HEK293T (cell line): ENCODE measurements around the gene ADAMTS3.

Experiments
- CTCF ChIA-PET: fragments of 350-600 bp; formaldehyde crosslinking; extraction: SDS; loops from one replicate; lab custom pipeline; 2021; ENCODE audit warnings: antibody characterized with exemption, inconsistent platforms; lab: Yijun Ruan, JAX
- POLR2A ChIA-PET: fragments of 350-600 bp; formaldehyde crosslinking; extraction: SDS; loops from one replicate; lab custom pipeline; 2020; ENCODE audit warnings: antibody characterized with exemption, inconsistent platforms; lab: Yijun Ruan, JAX
- DNase-seq: peaks from one replicate; pipeline ENCODE4 v3.0.0; 2012; ENCODE audit warnings: mixed read lengths; ENCODE audit errors: extremely low spot score
- ARNT ChIP-seq: fragments of 450-650 bp; IDR thresholded peaks from 2 replicates; pipeline ENCODE4 v1.6.1; 2017; ENCODE audit warnings: mild to moderate bottlenecking
- BHLHE40 ChIP-seq: fragments of 450-650 bp; IDR thresholded peaks from 2 replicates; pipeline ENCODE4 v1.6.1; 2016; ENCODE audit warnings: mild to moderate bottlenecking, moderate library complexity, borderline replicate concordance
- CTBP1 ChIP-seq: fragments of 450-650 bp; IDR thresholded peaks from 2 replicates; pipeline ENCODE4 v1.6.1; 2016; ENCODE audit warnings: borderline replicate concordance
- ELF4 ChIP-seq: fragments of 450-650 bp; IDR thresholded peaks from 2 replicates; pipeline ENCODE4 v1.6.1; 2017; ENCODE audit warnings: antibody characterized with exemption
- FOXA1 ChIP-seq: fragments of 450-650 bp; IDR thresholded peaks from 2 replicates; pipeline ENCODE4 v1.6.1; 2016; ENCODE audit warnings: mild to moderate bottlenecking
- FOXK2 ChIP-seq: fragments of 450-650 bp; IDR thresholded peaks from 2 replicates; pipeline ENCODE4 v1.6.1; 2016; ENCODE audit warnings: mild to moderate bottlenecking
- FOXM1 ChIP-seq: fragments of 450-650 bp; IDR thresholded peaks from 2 replicates; pipeline ENCODE4 v1.6.1; 2017; ENCODE audit warnings: mild to moderate bottlenecking, borderline replicate concordance
- HDGF ChIP-seq: fragments of 450-650 bp; IDR thresholded peaks from 2 replicates; pipeline ENCODE4 v1.6.1; 2017; ENCODE audit warnings: antibody characterized with exemption, borderline replicate concordance
- L3MBTL2 ChIP-seq: fragments of 450-650 bp; conservative IDR thresholded peaks from 2 replicates; pipeline ENCODE4 v1.6.1; 2016; ENCODE audit warnings: mild to moderate bottlenecking
- LEF1 ChIP-seq: fragments of 450-650 bp; IDR thresholded peaks from 2 replicates; pipeline ENCODE4 v1.6.1; 2017; ENCODE audit warnings: mild to moderate bottlenecking, borderline replicate concordance
- NFRKB ChIP-seq: fragments of 450-650 bp; IDR thresholded peaks from 2 replicates; pipeline ENCODE4 v1.6.1; 2016; ENCODE audit warnings: mild to moderate bottlenecking, moderate library complexity
- PKNOX1 ChIP-seq: fragments of 450-650 bp; IDR thresholded peaks from 2 replicates; pipeline ENCODE4 v1.6.1; 2016
- SP1 ChIP-seq: fragments of 450-650 bp; IDR thresholded peaks from 2 replicates; pipeline ENCODE4 v1.6.1; 2017
- SUZ12 ChIP-seq: fragments of 450-650 bp; IDR thresholded peaks from 2 replicates; pipeline ENCODE4 v1.6.1; 2016; ENCODE audit warnings: mild to moderate bottlenecking
- TARDBP ChIP-seq: fragments of 450-650 bp; IDR thresholded peaks from 2 replicates; pipeline ENCODE4 v1.6.1; 2016
- ZNF384 ChIP-seq: fragments of 450-650 bp; IDR thresholded peaks from 2 replicates; pipeline ENCODE4 v1.6.1; 2016

Gene ADAMTS3

DNA sequence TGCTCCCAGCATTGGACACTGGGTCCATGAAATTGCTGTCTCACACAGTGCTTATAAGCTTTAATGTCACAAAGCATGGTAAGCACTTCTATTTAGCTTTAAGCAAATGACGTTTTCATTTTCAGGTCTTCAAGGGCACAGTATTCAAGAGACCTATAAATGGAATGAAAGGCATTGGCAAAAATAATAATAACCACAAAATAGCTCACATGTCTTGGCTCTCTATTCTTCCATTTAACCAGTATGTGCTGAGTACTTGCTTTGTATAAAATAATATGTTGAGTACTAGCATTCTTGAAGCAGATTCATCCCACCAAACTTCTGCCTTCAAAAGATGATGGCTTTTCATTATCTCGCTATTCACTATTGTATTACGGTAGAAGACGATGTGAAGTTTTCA, 203.0 kb downstream of the ADAMTS3 start:
- no peak for TF ChIP-seq ELF4
- no peak for TF ChIP-seq CTBP1
- ChIA-PET POLR2A (no interaction called here), CTCF (no interaction called here)
- no peak for DNase-seq

DNA sequence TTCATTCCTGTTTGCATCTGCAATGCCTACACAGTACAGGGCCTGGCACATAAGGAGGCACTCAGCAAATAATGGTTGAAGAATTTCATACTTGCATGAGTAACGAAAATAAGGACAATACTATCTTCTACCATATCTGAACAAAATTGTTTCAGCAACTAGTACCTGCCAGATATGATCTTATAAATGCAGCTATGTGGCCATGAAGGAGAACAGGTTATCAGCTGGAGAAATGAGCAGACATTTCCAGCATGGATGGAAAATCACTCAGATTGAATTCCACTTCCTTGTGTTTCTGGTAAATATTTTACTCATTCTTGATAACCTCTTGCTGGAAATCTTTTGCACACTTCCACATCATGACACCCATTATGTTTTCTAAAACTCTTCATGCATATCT, 204.0 kb downstream of the ADAMTS3 start:
- DNase-seq, result no peak
- no peak for TF ChIP-seq PKNOX1
- TF ChIP-seq SP1, result no peak
- no peak for TF ChIP-seq TARDBP
- no peak for TF ChIP-seq BHLHE40
- TF ChIP-seq FOXA1, result no peak
- no peak for TF ChIP-seq FOXM1
- TF ChIP-seq ZNF384, result no peak
- TF ChIP-seq LEF1, result no peak
- no peak for TF ChIP-seq NFRKB
- no peak for TF ChIP-seq HDGF
- TF ChIP-seq L3MBTL2, result no peak
- TF ChIP-seq FOXK2, result no peak
- TF ChIP-seq ELF4, result no peak
- no peak for TF ChIP-seq ARNT
- no peak for TF ChIP-seq SUZ12
- no peak for TF ChIP-seq CTBP1
- ChIA-PET POLR2A (no interaction called here), CTCF (no interaction called here)

GRCh38 chr4:72360075-72360474, 208.9 kb downstream of the ADAMTS3 start:
- TF ChIP-seq FOXM1 (no peak), SP1 (no peak), ELF4 (no peak), FOXA1 (no peak), SUZ12 (no peak), BHLHE40 (no peak), PKNOX1 (no peak), L3MBTL2 (no peak), NFRKB (no peak), ARNT (no peak), TARDBP (no peak), FOXK2 (no peak), HDGF (no peak), LEF1 (no peak), CTBP1 (no peak)
- no peak for DNase-seq
- ChIA-PET POLR2A (no interaction called here), CTCF (no interaction called here)

GRCh38 chr4:72358483-72358882, 210.5 kb downstream of the ADAMTS3 start:
- ChIA-PET CTCF (no interaction called here), POLR2A (no interaction called here)
- TF ChIP-seq LEF1 (no peak), SP1 (no peak), ZNF384 (no peak), SUZ12 (no peak), ELF4 (no peak), FOXK2 (no peak), BHLHE40 (no peak), PKNOX1 (no peak), HDGF (no peak), NFRKB (no peak), ARNT (no peak), L3MBTL2 (no peak), FOXA1 (no peak), TARDBP (no peak), FOXM1 (no peak), CTBP1 (no peak)
- no peak for DNase-seq

DNA sequence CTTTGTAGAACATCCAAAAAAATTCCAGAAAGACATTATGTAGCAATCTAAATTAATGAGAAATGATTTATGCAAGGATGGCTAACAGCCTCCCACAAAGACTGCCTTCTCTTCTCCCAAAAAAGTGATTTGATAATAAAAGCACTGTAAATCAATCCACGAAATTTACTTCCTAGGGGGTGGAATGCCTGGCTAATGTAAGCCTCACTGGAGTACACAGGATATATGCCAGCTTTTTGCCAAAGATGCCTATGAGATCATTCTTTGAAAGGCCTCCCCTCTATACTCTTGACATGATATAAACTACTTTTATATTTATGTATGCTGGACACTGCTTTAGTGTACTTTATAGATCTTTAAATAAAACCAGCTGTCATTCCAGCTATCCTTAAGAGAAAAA, 211.1 kb downstream of the ADAMTS3 start:
- ChIA-PET CTCF (no interaction called here), POLR2A (no interaction called here)
- TF ChIP-seq ZNF384 (peak; percentile 69), PKNOX1 (peak; percentile 90), FOXA1 (no peak), FOXK2 (no peak), TARDBP (no peak), ARNT (no peak), FOXM1 (no peak), LEF1 (no peak), NFRKB (no peak), ELF4 (no peak), SP1 (no peak), CTBP1 (peak; percentile 85), BHLHE40 (no peak)
- no peak for DNase-seq

DNA sequence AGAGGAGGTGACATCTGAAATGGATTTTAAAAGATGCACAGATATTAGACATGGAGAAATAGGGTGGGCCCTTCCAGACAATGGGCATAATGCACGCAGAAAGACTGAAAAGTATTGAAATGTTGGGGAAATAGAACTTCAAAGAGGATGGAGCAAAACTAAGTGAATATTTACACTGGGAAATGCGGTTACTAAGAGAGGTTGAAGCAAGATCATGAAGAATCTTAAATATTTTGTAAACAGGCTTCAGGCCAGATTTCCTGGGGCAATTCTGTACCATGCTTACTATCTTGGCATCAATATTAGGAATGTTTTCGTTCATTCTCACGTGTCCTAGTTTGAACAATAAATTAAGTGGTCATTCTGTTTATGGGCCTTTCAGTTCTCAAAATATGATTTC, 216.3 kb downstream of the ADAMTS3 start:
- ChIA-PET POLR2A (no interaction called here), CTCF (no interaction called here)
- DNase-seq, result no peak
- no peak for TF ChIP-seq LEF1

GRCh38 chr4:72351521-72351920, 217.5 kb downstream of the ADAMTS3 start:
- ChIA-PET POLR2A (no interaction called here), CTCF (interaction anchor here (0.7 kb wide), 1 partner anchor 55 kb away, joined by 4 read pairs; no protein-coding TSS in a partner anchor)
- DNase-seq, result no peak
- TF ChIP-seq TARDBP (no peak), HDGF (no peak), PKNOX1 (no peak), ARNT (no peak), CTBP1 (no peak), BHLHE40 (no peak), SUZ12 (no peak)
